ENCODE data around the gene TMEM117.

GRCh38 chr12:44091948-44092606 is 256.2 kb downstream of the TMEM117 start:
- no peak for TF ChIP-seq EZH2 (IDR thresholded peaks at IDR 0.05; ENCODE audit: borderline replicate concordance, insufficient read depth, low read depth, low read length, poor library complexity, severe bottlenecking)
- TF ChIP-seq CTCF (IDR thresholded peaks at IDR 0.05) = no peak

All from B cell (primary cell).